ENCODE results near the gene ZNF668.

ZNF668 gene

DNA sequence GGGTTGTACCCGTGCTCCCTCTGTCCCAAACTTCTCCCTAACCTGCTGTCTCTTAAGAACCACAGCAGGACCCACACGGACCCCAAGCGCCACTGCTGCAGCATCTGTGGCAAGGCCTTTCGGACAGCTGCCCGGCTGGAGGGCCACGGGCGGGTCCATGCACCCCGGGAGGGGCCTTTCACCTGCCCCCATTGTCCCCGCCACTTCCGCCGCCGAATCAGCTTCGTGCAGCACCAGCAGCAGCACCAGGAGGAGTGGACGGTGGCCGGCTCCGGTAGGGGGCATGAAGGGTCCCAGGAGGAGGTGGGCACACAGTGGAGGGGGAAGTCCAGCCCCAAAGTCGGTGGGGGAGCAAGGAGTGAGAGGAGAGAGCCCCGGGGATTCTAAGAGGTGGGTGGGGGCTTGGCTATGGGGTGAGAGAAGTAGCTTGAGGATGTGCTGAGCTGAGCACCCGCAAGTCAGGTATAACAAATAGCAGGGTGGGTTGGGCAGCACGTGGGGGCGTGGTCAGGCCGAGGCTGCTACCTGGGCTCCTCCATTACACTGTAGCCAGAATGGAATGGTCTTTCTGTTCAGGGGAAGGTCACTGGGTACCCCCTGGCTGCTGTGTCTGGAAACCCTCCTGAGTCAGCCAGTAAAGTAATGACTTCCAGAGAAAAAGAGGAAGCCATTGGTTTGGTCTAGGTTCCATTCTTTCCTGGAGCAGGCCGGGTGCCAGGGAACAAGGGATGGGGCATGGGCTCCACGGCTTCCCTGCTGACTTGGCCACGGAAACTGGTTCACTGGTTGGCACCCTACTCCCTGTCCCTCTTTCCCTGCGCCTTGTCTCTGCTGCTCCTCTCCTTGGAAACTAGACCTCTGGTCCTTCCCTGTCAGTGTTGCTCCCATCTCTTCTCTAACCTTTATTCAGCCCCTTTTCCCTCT lies 7.7 kb upstream of the ZNF668 start:
- DNase-seq (ENCODE audit: low read depth) = no peak

DNA sequence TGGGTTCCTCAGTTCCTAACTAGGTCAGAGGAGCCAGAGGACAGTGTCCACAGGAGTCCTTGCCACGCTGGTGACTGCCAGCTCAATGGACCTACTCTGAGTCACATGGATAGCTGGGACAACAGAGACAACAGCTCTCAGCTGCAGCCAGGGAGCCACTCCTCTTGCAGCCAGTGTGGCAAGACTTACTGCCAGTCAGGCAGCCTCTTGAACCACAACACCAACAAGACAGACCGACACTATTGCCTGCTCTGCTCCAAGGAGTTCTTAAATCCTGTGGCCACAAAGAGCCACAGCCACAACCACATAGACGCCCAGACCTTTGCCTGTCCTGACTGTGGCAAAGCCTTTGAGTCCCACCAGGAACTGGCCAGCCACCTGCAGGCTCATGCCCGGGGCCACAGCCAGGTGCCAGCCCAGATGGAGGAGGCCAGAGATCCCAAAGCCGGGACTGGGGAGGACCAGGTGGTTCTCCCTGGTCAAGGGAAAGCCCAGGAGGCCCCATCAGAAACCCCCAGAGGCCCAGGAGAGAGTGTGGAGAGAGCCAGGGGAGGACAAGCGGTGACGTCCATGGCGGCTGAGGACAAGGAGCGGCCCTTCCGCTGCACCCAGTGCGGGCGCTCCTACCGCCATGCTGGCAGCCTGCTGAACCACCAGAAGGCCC lies 6.8 kb upstream of the ZNF668 start:
- DNase-seq (ENCODE audit: low read depth) = no peak

DNA sequence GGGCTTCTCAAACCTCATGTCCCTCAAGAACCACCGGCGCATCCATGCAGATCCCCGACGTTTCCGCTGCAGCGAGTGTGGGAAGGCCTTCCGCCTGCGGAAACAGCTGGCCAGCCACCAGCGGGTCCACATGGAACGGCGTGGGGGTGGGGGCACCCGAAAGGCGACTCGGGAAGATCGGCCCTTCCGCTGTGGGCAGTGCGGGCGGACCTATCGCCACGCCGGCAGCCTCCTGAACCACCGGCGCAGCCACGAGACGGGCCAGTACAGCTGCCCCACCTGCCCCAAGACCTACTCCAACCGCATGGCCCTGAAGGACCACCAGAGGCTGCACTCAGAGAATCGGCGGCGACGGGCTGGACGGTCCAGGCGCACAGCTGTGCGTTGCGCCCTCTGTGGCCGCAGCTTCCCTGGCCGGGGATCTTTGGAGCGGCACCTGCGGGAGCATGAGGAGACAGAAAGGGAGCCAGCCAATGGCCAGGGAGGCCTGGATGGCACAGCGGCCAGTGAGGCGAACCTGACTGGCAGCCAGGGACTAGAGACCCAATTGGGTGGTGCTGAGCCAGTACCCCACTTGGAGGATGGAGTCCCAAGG lies 6.1 kb upstream of the ZNF668 start:
- DNase-seq (ENCODE audit: low read depth) = no peak

DNA sequence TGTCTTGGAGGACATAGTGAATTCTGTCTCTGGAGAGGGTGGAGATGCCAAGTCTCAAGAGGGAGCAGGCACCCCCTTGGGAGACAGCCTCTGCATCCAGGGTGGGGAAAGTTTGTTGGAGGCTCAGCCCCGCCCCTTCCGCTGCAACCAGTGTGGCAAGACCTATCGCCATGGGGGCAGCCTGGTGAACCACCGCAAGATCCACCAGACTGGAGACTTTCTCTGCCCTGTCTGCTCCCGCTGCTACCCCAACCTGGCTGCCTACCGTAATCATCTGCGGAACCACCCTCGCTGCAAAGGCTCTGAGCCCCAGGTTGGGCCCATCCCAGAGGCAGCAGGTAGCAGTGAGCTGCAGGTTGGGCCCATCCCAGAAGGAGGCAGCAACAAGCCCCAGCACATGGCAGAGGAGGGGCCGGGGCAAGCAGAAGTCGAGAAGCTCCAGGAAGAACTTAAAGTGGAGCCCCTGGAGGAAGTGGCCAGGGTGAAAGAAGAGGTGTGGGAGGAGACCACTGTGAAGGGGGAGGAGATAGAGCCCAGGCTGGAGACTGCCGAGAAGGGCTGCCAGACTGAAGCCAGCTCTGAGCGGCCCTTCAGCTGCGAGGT lies 5.4 kb upstream of the ZNF668 start:
- no peak for DNase-seq (ENCODE audit: low read depth)

DNA sequence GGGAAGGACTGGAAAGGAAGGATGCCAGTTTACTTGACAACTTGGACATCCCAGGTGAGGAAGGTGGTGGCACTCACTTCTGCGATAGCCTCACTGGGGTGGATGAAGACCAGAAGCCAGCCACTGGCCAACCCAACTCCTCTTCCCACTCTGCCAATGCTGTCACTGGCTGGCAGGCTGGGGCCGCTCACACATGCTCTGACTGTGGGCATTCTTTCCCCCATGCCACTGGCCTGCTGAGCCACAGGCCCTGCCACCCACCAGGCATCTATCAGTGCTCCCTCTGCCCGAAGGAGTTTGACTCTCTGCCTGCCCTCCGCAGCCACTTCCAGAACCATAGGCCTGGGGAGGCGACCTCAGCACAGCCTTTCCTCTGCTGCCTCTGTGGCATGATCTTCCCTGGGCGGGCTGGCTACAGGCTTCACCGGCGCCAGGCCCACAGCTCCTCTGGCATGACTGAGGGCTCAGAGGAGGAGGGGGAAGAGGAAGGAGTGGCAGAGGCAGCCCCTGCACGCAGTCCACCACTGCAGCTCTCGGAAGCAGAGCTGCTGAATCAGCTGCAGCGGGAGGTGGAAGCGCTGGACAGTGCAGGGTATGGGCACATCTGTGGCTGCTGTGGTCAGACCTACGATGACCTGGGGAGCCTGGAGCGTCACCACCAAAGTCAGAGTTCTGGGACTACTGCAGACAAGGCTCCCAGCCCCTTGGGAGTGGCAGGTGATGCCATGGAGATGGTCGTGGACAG lies 4.7 kb upstream of the ZNF668 start:
- no peak for DNase-seq (ENCODE audit: low read depth)

DNA sequence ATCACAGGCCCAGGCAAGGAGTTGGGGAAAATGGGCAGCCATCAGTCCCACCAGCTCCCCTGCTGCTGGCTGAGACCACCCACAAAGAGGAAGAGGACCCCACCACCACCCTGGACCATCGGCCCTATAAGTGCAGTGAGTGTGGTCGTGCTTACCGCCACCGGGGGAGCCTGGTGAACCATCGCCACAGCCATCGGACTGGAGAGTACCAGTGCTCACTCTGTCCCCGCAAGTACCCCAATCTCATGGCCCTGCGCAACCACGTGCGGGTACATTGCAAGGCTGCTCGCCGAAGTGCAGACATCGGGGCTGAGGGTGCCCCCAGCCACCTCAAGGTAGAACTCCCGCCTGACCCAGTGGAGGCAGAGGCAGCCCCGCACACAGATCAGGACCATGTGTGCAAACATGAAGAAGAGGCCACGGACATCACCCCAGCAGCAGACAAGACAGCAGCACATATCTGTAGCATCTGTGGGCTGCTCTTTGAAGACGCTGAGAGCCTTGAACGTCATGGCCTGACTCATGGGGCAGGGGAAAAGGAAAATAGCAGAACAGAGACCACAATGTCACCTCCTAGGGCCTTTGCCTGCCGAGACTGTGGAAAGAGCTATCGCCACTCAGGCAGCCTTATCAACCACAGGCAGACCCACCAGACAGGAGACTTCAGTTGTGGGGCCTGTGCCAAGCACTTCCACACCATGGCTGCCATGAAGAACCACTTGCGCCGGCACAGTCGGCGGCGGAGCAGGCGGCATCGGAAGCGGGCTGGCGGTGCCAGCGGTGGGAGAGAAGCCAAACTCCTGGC lies 3.8 kb upstream of the ZNF668 start:
- DNase-seq (ENCODE audit: low read depth) = no peak

DNA sequence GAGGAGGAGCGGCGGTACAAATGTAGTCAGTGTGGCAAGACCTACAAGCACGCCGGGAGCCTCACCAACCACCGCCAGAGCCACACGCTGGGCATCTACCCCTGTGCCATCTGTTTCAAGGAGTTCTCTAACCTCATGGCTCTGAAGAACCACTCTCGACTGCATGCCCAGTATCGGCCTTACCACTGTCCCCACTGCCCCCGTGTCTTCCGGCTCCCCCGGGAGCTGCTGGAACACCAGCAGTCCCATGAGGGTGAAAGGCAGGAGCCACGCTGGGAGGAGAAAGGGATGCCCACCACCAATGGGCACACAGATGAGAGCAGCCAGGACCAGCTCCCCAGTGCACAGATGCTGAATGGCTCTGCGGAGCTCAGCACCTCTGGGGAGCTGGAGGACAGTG lies 3.0 kb upstream of the ZNF668 start:
- no peak for DNase-seq (ENCODE audit: low read depth)

DNA sequence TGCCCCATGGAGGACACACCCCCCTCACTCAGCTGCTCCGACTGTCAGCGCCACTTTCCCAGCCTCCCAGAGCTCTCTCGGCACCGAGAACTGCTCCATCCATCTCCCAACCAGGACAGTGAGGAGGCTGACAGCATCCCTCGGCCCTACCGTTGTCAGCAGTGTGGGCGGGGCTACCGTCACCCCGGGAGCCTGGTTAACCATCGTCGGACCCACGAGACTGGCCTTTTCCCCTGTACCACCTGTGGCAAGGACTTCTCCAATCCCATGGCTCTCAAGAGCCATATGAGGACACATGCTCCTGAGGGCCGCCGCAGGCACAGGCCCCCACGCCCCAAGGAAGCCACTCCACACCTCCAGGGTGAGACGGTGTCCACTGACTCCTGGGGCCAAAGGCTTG lies 2.3 kb upstream of the ZNF668 start:
- no peak for DNase-seq (ENCODE audit: low read depth)

DNA sequence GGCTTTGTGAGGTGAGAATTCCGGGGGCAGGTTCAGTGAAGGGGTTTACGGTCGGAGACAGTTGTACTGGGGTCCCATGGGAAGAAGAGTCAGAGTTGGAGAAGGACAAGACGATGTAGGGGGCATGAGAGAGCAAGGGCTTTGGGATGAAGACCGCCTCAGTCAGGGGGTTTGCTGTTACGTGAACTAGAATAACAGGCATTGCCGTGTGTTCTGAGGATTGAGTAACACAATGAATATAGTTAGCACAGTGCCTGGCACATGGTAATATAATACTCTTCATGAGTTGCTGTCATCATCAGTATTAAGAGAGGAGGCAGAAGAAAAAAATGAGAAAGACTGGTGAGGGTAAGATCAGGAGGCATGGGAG lies 759 bp upstream of the ZNF668 start:
- no peak for DNase-seq (ENCODE audit: low read depth)

DNA sequence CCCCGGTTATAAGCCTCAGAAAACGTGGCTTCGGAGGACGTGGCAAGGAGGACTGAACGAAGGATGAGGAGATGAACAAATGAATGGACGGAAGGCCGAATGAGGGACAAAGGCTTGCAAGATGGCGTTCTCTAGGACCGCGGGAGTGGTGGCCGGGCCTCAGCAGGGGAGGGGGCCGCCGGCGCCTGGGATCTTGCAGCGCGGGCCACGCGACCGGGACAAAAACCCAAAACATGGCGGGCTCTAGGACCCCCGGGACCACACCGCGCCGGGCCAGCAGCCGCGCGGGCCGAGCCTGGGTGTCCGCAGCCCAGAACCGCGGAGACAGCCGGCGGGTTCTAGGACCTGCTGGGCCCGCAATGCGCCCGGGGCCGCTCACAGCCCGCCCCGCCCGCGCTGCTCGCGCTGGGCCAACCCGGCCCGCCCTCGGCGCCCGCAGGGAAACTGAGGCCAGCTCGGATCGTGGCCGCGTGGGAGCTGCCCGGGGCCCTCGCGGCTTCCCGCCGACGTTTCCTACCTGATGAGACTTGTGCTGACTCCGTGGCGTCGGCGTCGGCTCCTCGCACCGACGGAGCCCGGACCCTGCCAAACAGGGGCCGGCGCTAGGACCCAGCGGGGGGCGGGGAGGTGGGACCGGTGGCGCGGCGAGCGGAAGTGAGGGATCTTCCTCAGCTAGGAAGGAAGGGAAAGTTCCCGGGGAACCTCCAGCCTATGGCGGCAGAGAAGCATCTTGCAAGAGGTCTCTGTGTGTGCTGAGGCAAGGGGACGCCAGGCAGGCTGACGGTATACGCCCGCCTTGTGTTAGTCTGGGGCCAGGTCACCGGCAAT lies 684 bp downstream of the ZNF668 start:
- peak; percentile 82 for DNase-seq (ENCODE audit: low read depth)

DNA sequence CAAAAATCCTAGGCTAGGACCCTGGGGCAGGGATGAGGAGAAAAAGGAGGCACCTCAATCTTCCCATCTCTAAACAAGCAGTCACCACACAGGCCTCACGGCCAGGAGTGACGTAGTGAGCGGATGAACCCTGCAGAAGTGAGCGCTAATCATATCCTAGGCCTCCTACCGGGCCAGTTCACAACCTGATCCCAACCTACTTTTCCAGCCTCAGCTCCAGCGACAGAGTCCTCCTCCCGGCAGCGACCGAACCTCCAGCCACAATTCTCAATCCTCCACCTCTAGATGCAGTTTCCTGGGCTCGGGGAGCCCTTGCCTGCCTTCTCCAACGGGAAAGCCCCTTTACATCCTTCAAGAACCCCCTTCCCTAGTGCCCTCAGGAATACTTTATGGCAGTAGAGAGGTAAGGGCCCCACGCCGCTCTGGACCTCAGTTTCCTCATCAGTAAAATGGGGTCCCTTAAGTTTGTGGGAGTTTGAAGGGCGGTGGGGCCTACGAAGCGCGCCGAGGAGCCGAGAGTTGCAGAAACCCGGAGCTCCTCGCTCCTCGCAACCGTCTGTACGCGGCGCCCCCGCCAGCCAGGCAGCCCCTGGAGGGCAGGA lies 1.4 kb downstream of the ZNF668 start:
- no peak for DNase-seq (ENCODE audit: low read depth)

DNA sequence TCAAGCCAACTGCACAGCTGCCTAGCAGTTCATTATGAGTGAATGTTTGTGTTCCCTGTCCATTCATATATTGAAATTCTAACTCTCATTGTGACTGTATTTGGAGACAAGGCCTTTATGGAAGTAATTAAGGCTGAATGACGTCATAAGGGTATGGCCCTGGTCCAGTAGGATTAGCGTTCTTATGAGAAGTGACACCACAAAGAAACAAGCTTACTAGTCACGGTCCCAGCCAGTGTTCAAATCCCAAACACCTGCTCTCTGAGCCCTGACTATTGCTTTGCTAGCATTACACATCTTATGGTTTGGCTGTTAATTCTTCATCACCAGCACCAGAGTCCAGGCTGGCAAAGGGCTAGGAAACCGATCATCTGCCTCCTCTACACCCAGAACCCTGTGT lies 2.2 kb downstream of the ZNF668 start:
- no peak for DNase-seq (ENCODE audit: low read depth)

DNA sequence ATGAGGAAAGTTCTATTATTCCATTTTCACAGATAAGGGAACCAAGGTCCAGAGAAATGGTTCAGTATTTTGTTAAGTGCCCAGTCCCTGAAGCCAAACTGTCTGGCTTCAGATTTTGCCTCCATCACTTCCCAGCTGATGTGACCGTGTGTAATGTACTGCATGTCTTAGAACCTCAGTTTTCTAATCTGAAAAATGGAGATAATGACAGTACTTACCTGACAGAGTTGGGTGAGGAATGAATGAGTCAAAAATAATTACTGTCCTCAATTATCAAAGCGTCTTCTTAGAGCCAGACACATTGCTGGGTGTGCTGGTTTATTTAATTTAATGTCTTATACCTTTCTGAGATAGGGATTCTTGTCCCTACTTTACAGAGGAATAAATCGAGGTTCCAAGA lies 6.7 kb downstream of the ZNF668 start:
- DNase-seq (ENCODE audit: low read depth) = no peak

DNA sequence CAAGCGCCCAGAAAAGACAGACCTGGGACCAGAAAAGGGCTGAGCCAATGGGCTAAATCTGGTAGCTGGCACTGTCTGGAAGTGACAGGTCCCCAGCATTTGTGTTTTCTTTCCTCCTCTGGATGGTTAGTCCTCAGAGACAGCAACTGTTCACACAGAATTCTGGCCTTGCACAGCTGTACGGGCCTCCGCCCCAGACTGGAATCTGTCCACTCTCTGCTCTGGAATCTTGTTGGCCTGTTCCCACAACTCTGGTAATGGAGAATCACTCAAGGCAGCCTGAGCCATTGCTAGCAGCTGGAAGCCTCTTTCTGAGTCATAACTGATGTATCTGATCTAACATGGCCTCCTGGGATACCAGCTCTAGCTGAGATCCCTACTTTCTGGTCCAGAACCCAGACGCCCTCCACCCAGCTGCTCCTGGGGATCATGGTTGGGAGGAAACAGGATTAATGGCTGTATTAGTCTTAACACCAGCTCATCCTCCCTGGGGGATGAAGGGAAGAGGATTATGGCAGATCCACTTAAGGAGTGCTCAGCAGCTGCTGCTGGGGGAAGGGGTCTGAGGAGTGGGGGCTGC lies 9.1 kb downstream of the ZNF668 start:
- no peak for DNase-seq (ENCODE audit: low read depth)

DNA sequence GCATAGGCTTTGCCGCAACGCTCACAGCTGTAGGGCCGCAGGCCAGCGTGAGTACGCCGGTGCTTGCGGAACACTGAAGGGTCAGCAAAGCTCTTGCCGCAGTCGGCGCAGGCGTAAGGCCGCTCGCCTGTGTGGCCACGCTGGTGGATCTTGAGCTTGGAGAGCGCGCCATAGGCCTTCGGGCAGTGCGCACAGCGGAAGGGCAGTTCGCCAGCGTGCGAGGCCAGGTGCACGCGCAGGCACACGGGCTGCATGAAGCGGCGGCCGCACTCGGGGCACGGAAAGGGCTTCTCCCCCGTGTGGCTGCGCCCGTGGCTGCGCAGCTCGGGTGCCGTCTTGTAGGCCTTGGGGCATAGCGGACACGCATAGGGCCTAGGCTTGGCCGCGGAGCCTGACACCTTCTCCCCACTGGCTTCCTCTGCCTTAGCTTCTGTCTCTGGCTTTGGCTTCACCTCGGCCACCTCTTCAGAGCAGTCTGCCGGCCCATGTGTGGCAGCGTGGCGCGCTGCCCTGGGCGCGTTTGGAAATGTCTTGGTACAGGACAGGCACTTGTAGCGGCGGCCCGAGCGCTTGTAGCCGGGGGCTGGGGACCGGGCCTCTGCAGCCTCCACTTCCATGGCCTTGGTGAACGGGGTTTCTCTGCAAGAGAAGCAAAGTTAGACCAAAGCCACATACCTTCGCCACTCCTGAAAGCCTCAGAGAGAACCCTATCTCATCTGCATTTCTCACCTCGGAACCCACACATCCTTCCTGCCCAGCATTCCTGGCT lies 10.0 kb downstream of the ZNF668 start:
- no peak for DNase-seq (ENCODE audit: low read depth)

DNA sequence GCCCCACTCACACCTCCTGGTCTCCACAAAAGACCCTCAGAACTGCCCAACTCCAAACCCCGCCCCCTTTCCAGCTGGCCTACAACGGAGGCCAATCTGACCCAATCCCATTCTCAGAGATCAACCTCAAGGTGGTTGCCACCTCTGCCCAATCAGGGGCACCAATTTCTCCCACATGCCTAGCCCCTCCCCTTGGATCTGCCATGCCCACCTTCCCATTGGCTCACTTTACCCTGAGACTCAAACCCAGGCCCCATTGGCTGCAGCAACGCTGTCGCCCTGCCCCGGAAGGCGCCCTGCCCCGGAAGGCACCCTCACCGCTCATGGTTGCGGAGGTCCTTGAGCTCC lies 10.6 kb downstream of the ZNF668 start:
- no peak for DNase-seq (ENCODE audit: low read depth)

DNA sequence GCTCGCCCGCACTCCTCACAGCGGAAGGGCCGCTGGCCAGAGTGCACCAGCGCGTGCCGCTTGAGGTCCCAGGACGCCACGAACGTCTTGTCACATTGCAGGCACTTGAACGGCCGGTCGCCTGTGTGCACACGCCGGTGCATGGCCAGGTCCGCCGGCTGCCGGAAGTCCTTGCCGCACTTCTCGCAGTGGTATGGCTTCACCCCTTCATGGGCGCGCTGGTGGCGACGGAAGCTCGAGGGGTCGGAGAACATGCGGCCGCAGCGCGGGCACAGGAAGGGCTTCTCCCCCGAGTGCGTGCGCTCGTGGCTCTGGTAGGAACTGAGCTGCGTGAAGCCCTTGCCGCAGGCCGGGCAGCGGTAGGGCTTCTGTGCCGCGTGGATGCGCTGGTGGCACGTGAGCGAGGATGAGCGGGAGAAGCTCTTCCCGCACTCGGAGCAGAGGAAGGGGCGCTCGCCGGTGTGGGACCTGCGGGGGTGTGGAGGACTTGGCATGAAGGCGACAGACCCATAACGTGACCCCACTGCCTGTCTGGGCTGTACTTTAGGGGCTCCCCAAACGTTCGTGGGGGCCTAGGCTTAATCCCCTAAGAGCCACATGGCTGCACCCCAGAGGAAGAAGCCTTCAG lies 12.1 kb downstream of the ZNF668 start:
- no peak for DNase-seq (ENCODE audit: low read depth)

DNA sequence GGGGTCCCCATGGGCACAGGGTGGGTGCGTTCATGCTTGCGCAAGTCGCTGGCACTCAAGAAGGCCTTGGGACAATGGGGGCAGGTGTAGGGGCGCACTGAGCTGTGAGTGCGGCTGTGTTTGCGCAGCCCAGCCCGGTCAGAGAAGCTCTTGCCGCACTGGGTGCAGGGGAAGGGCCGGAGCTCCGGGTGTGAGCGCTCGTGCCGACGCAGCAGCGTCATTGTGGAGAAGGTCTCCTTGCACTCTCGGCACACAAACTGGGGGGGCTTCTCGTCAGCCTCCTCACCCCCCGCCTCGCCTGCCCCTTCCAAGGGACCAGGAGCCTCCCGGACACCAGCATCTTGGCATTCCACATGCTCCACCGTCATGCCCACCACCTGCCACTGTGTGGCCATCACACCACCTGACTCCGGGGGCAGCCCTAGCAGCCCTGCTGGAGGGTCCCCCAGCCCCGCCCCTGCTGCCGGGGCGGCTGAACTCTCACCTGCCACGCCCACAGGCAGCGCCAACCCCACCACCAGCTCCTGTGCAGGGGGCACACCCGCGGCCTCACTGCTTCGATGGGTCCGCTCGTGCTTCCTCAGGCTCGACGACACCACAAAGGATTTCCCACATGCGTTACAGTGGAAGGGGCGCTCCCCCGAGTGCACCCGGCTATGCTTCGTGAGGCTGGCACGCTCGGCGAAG lies 12.8 kb downstream of the ZNF668 start:
- DNase-seq (ENCODE audit: low read depth) = no peak
